ENCODE measurements around the gene ABCA10.

Gene ABCA10

GRCh38 chr17:69154267-69154666, 74.4 kb downstream of the ABCA10 start:
- Histone ChIP-seq H2BK5ac (ENCODE audit: low read depth, low read length, poor library complexity) (no peak overlapping the region), H3K4me1 (ENCODE audit: control insufficient read depth in 1 of 2, insufficient read depth in 2 of 2, low read length in 2 of 2) (no peaks in the 10 kb centered on the region), H3K23ac (ENCODE audit: low read length) (no peak overlapping the region), H3K4me2 (ENCODE audit: low read length) (no peak overlapping the region), H2AK5ac (ENCODE audit: low read length) (no peak overlapping the region), H2BK120ac (ENCODE audit: insufficient read depth, low read length, poor library complexity) (no peak overlapping the region), H3K18ac (ENCODE audit: low read length) (no peak overlapping the region), H4K8ac (ENCODE audit: low read depth, low read length) (no peak overlapping the region), H3K9me3 (ENCODE audit: insufficient read depth, low read depth, low read length) (no peaks in the 10 kb centered on the region), H3K79me1 (ENCODE audit: low read length) (no peaks in the 10 kb centered on the region), H4K12ac (ENCODE audit: low read depth, low read length) (no peak overlapping the region), H3K27ac (ENCODE audit: low read depth, low read length) (no peak overlapping the region), H3K9ac (ENCODE audit: low read length) (no peak overlapping the region), H3K27me3 (ENCODE audit: insufficient read depth, low read length) (no peaks in the 10 kb centered on the region), H2BK12ac (ENCODE audit: low read length) (no peak overlapping the region), H2AFZ (ENCODE audit: insufficient read depth, low read length, poor library complexity) (no peak overlapping the region), H3K4ac (ENCODE audit: low read depth, low read length) (no peak overlapping the region), H3K36me3 (ENCODE audit: control insufficient read depth in 1 of 2, insufficient read depth in 2 of 2, low read length in 2 of 2) (no peaks in the 10 kb centered on the region), H4K91ac (ENCODE audit: low read depth, low read length) (no peak overlapping the region), H3K79me2 (ENCODE audit: control insufficient read depth, insufficient read depth, low read length, poor library complexity) (no peaks in the 10 kb centered on the region), H3K4me3 (ENCODE audit: low read depth, low read length) (no peak overlapping the region), H3K14ac (ENCODE audit: low read length) (no peak overlapping the region)
- DNase-seq: no peak
- no CpG with 5 or more reads among the region's 2 CpGs for WGBS (ENCODE audit: extremely low coverage, insufficient coverage, insufficient read length)

GRCh38 chr17:69150333-69150732, 78.3 kb downstream of the ABCA10 start:
- no peak for DNase-seq
- no CpG with 5 or more reads among the region's 1 CpG for WGBS (ENCODE audit: extremely low coverage, insufficient coverage, insufficient read length)

GRCh38 chr17:69147460-69147859, 81.2 kb downstream of the ABCA10 start:
- H3K14ac ChIP-seq (ENCODE audit: low read length): no peak overlapping the region
- no CpG with 5 or more reads among the region's 2 CpGs for WGBS (ENCODE audit: extremely low coverage, insufficient coverage, insufficient read length)
- H3K36me3 ChIP-seq (ENCODE audit: control insufficient read depth in 1 of 2, insufficient read depth in 2 of 2, low read length in 2 of 2): no peaks in the 10 kb centered on the region
- no peaks in the 10 kb centered on the region for H3K79me2 ChIP-seq (ENCODE audit: control insufficient read depth, insufficient read depth, low read length, poor library complexity)
- H4K91ac ChIP-seq (ENCODE audit: low read depth, low read length): no peak overlapping the region
- no peak overlapping the region for H3K4ac ChIP-seq (ENCODE audit: low read depth, low read length)
- H3K23ac ChIP-seq (ENCODE audit: low read length): no peak overlapping the region
- DNase-seq: no peak
- no peak overlapping the region for H4K12ac ChIP-seq (ENCODE audit: low read depth, low read length)
- no peak overlapping the region for H2AK5ac ChIP-seq (ENCODE audit: low read length)
- no peak overlapping the region for H2BK5ac ChIP-seq (ENCODE audit: low read depth, low read length, poor library complexity)
- H2AFZ ChIP-seq (ENCODE audit: insufficient read depth, low read length, poor library complexity): no peak overlapping the region
- H4K8ac ChIP-seq (ENCODE audit: low read depth, low read length): no peak overlapping the region
- H3K4me2 ChIP-seq (ENCODE audit: low read length): no peak overlapping the region
- no peak overlapping the region for H3K4me3 ChIP-seq (ENCODE audit: low read depth, low read length)
- no peak overlapping the region for H2BK120ac ChIP-seq (ENCODE audit: insufficient read depth, low read length, poor library complexity)
- H3K27me3 ChIP-seq (ENCODE audit: insufficient read depth, low read length): no peaks in the 10 kb centered on the region
- H3K27ac ChIP-seq (ENCODE audit: low read depth, low read length): no peak overlapping the region
- H3K18ac ChIP-seq (ENCODE audit: low read length): no peak overlapping the region
- no peaks in the 10 kb centered on the region for H3K79me1 ChIP-seq (ENCODE audit: low read length)
- H2BK12ac ChIP-seq (ENCODE audit: low read length): no peak overlapping the region
- H3K9me3 ChIP-seq (ENCODE audit: insufficient read depth, low read depth, low read length): no peaks in the 10 kb centered on the region
- no peak overlapping the region for H3K9ac ChIP-seq (ENCODE audit: low read length)
- no peaks in the 10 kb centered on the region for H3K4me1 ChIP-seq (ENCODE audit: control insufficient read depth in 1 of 2, insufficient read depth in 2 of 2, low read length in 2 of 2)

More at GRCh38 chr17:69150333-69150732, 78.3 kb downstream of the ABCA10 start:
- H3K9ac ChIP-seq (ENCODE audit: low read length): no peak overlapping the region
- H4K91ac ChIP-seq (ENCODE audit: low read depth, low read length): no peak overlapping the region
- H2BK12ac ChIP-seq (ENCODE audit: low read length): no peak overlapping the region
- H3K27me3 ChIP-seq (ENCODE audit: insufficient read depth, low read length): no peaks in the 10 kb centered on the region
- H4K8ac ChIP-seq (ENCODE audit: low read depth, low read length): no peak overlapping the region
- no peak overlapping the region for H3K4ac ChIP-seq (ENCODE audit: low read depth, low read length)
- no peak overlapping the region for H3K23ac ChIP-seq (ENCODE audit: low read length)
- H4K12ac ChIP-seq (ENCODE audit: low read depth, low read length): no peak overlapping the region
- H3K9me3 ChIP-seq (ENCODE audit: insufficient read depth, low read depth, low read length): no peaks in the 10 kb centered on the region
- no peaks in the 10 kb centered on the region for H3K79me1 ChIP-seq (ENCODE audit: low read length)
- H3K14ac ChIP-seq (ENCODE audit: low read length): no peak overlapping the region
- no peak overlapping the region for H3K4me3 ChIP-seq (ENCODE audit: low read depth, low read length)
- H3K4me2 ChIP-seq (ENCODE audit: low read length): no peak overlapping the region
- H2BK5ac ChIP-seq (ENCODE audit: low read depth, low read length, poor library complexity): no peak overlapping the region
- H3K79me2 ChIP-seq (ENCODE audit: control insufficient read depth, insufficient read depth, low read length, poor library complexity): no peaks in the 10 kb centered on the region
- no peak overlapping the region for H2AFZ ChIP-seq (ENCODE audit: insufficient read depth, low read length, poor library complexity)
- no peak overlapping the region for H2AK5ac ChIP-seq (ENCODE audit: low read length)
- no peaks in the 10 kb centered on the region for H3K36me3 ChIP-seq (ENCODE audit: control insufficient read depth in 1 of 2, insufficient read depth in 2 of 2, low read length in 2 of 2)
- no peak overlapping the region for H2BK120ac ChIP-seq (ENCODE audit: insufficient read depth, low read length, poor library complexity)
- H3K18ac ChIP-seq (ENCODE audit: low read length): no peak overlapping the region
- no peak overlapping the region for H3K27ac ChIP-seq (ENCODE audit: low read depth, low read length)
- no peaks in the 10 kb centered on the region for H3K4me1 ChIP-seq (ENCODE audit: control insufficient read depth in 1 of 2, insufficient read depth in 2 of 2, low read length in 2 of 2)

- Histone ChIP-seq H4K12ac (ENCODE audit: low read depth, low read length) (no peak overlapping the region), H2AK5ac (ENCODE audit: low read length) (no peak overlapping the region), H3K23ac (ENCODE audit: low read length) (no peak overlapping the region), H2BK12ac (ENCODE audit: low read length) (no peak overlapping the region), H3K27ac (ENCODE audit: low read depth, low read length) (no peak overlapping the region), H4K91ac (ENCODE audit: low read depth, low read length) (no peak overlapping the region), H3K27me3 (ENCODE audit: insufficient read depth, low read length) (no peaks in the 10 kb centered on the region), H2AFZ (ENCODE audit: insufficient read depth, low read length, poor library complexity) (no peak overlapping the region), H2BK5ac (ENCODE audit: low read depth, low read length, poor library complexity) (no peak overlapping the region), H3K4me3 (ENCODE audit: low read depth, low read length) (no peak overlapping the region), H3K14ac (ENCODE audit: low read length) (no peak overlapping the region), H3K18ac (ENCODE audit: low read length) (no peak overlapping the region), H3K4me2 (ENCODE audit: low read length) (no peak overlapping the region), H3K79me1 (ENCODE audit: low read length) (no peaks in the 10 kb centered on the region), H3K4me1 (ENCODE audit: control insufficient read depth in 1 of 2, insufficient read depth in 2 of 2, low read length in 2 of 2) (no peaks in the 10 kb centered on the region), H3K9me3 (ENCODE audit: insufficient read depth, low read depth, low read length) (no peaks in the 10 kb centered on the region), H2BK120ac (ENCODE audit: insufficient read depth, low read length, poor library complexity) (no peak overlapping the region), H3K4ac (ENCODE audit: low read depth, low read length) (no peak overlapping the region), H4K8ac (ENCODE audit: low read depth, low read length) (no peak overlapping the region), H3K79me2 (ENCODE audit: control insufficient read depth, insufficient read depth, low read length, poor library complexity) (no peaks in the 10 kb centered on the region), H3K36me3 (ENCODE audit: control insufficient read depth in 1 of 2, insufficient read depth in 2 of 2, low read length in 2 of 2) (no peaks in the 10 kb centered on the region), H3K9ac (ENCODE audit: low read length) (no peak overlapping the region)
- no peak for DNase-seq
- WGBS (ENCODE audit: extremely low coverage, insufficient coverage, insufficient read length): no CpG with 5 or more reads among the region's 2 CpGs
These were observed 84.0 kb downstream of the ABCA10 start for GRCh38 chr17:69144331-69145255.
